GOT3 (cell line): ENCODE data around the gene ZNF513.
"Not testable (repeated sequence)": the region's sequence is repeated elsewhere in the genome, so short reads cannot be mapped to it uniquely, and the experiment has no call there.

Source experiments
- DNase-seq: peaks from one replicate; lab custom pipeline; 2025; ENCODE audit warnings: mixed read lengths; lab: John Stamatoyannopoulos, UW

The ZNF513 gene

GRCh38 chr2:27356056-27356381 lies 24.5 kb downstream of the ZNF513 start:
- DNase-seq: no peak

GRCh38 chr2:27354597-27354927 lies 26.0 kb downstream of the ZNF513 start:
- no peak for DNase-seq

- DNase-seq: no peak
Measured at GRCh38 chr2:27353762-27354596, 26.6 kb downstream of the ZNF513 start.

GRCh38 chr2:27353386-27353761 lies 27.2 kb downstream of the ZNF513 start:
- DNase-seq: not testable (repeated sequence)

GRCh38 chr2:27351802-27352598 lies 28.5 kb downstream of the ZNF513 start:
- no peak for DNase-seq

GRCh38 chr2:27350106-27350693 lies 30.3 kb downstream of the ZNF513 start:
- DNase-seq: no peak

GRCh38 chr2:27347641-27348040 lies 32.9 kb downstream of the ZNF513 start:
- DNase-seq: no peak

- no peak for DNase-seq
Measured at GRCh38 chr2:27336173-27336572, 44.4 kb downstream of the ZNF513 start.

GRCh38 chr2:27335311-27335710 lies 45.2 kb downstream of the ZNF513 start:
- no peak for DNase-seq
